NCI-H446 treated with DMSO at 0.1 percent for 48 hours (cell line): ENCODE data around the gene EBF3.

Source experiments
- DNase-seq: peaks from one replicate; lab custom pipeline; 2025; lab: John Stamatoyannopoulos, UW

The EBF3 gene

DNA sequence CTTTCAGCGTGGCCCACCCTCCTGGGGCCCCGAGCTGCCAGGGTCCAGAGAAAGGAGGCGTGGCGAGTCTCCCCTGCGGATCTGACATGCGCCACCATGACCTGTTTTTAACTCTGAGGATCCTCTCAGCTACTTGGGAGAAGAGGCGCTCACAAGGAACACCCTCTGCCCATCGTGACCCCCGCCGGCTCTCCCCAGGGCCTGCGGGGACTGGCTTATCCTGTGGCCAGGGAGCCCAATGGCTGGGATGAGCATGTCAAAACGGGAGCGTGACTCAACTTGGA, 93.7 kb downstream of the EBF3 start:
- DNase-seq = no peak

DNA sequence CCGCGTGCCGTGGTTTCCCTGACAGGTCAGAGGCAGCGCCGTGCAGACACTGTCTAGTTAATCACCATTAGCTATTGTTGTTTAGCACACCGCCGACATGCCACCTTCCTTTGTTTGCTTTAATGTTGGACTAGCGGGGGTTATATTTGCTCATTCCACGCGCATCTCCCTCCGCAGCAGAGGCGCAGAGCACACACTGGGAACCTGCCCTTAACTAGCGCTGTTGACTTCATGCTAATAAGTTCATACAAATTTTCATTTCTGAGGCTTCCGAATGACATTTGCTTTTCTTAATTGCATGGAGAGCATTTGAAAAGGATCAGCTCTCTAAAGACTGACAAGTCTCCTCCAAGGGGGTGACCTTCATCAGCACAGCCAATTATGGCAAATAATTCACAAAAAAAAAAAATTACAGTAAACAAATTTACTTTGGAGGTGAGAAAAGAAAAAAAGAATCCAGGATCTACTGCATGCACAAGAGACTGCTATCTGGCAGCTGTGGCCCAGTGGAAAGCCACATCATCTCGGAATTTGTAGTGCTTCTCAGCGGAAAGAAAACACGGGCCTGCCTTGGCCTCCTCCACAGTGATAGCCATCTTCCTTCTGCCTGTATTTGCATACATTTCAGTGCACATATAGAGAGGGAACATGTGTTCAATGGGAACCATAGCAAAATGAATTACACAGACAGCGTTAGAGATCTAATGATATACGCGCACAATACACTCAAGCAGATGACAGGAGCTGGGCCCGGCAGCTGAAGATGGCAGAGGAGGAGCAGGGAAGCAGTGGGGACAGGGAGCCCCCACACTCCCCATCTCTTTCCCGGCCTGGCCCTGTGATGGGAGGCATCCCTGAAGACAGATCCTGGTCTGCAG, 94.2 kb downstream of the EBF3 start:
- no peak for DNase-seq

DNA sequence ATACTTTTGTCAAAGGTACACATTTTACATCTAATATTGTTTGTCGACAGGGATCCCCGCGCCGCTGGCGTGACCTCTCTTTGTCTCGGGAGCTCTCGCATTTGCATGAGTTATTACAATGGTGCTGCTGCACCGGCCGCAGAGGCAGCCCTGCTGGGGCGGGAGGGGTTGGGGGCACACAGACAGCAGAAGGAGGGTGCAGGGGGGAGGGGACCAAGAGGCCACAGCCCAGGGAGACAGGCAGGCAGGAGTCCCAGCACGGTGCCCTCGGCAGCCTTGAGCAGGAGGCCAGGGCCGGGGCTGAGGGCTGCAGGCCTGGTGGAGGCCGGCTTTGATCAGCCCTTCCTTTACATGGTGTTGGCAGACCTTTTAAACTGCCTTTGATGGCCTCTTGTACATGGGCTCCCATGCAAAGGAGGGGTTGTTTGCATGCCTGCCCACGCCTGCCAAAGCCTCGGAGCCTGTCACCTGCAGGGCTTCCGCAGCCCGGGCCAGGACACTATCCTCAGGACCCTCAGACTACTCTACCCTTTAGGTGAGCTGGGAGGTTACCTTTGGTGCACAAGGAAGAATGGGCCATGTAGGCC, 95.5 kb downstream of the EBF3 start:
- DNase-seq = no peak

DNA sequence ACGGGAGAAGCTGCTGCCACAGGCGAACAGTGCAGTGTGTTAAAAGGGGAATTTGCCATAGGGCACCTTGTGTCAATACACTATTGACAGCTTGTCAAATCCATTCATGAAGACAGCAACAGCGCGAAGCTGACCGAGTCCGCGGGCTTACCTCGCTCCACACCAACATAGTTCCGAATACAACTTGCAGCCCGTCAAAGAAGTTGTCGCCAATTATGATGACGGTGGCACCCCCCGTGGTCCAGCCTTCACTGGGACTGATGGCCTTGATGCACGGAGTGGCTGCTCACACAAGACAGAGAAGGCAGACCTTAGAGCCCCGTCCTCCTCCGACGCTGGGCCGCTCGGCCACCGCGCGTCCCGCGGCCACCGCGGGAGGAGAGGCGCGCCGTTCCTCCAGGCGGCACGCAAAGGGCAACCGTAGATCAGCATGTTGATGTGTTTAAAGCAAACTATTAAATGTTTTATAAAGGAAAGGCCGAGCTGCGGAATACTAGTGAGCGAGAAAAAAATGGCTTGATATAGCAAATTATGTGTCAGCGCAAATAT, 96.4 kb downstream of the EBF3 start:
- no peak for DNase-seq

DNA sequence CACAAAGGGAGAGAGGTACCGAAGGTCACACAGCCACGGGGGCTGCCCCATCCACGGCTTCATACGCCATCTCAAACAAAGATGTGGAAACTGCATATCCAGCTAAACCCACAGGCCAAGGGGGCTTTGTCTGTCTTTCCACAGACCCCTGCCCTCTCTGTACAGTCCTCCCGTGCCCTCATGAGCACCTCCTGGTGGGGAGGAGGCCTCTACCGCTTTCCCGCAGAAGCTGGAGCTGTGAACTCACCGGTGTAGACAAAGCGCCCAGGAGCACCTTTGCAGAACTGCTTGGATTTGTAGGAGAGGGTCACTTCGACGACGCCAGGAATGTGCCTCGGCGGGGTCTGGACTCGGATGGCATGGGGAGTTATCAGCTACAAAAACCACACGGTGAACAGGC, 97.2 kb downstream of the EBF3 start:
- no peak for DNase-seq

DNA sequence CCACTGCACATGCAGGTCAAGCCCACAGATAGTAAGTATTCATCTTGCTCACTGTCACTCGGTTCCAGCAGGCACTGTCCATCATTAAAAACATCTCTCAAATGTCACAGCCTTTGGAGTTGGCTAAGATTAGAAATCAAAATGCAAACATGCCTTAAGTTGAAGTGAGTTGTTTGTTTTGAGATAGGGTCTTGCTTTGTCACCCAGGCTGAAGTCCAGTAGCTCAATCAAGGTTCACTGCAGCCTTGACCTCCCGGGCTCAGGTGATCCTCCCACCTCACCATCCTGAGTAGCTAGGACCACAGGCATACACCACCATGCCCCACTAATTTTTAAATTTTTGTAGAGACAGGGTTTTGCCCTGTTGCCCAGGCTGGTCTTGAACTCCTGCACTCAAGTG, 98.1 kb downstream of the EBF3 start:
- DNase-seq = no peak

DNA sequence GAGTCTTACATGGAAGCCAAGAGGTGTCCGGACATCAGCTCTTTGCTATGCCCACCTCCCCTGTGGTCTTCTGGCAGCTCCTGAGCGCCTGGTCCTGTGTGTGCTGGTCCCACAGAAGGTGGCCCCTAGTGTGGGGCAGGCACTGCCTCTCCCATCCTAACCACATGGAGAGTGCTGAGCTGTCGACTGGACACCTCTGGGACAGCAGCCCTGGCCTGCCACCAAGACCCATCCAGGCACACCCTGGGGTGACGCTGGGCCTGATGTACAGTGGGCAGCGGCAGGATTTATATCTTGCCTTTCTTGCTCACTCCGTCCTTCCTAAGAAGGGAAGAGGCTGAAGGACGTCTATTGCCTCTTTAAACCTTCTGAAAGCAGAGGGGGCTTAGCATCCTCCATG, 98.7 kb downstream of the EBF3 start:
- DNase-seq = no peak

DNA sequence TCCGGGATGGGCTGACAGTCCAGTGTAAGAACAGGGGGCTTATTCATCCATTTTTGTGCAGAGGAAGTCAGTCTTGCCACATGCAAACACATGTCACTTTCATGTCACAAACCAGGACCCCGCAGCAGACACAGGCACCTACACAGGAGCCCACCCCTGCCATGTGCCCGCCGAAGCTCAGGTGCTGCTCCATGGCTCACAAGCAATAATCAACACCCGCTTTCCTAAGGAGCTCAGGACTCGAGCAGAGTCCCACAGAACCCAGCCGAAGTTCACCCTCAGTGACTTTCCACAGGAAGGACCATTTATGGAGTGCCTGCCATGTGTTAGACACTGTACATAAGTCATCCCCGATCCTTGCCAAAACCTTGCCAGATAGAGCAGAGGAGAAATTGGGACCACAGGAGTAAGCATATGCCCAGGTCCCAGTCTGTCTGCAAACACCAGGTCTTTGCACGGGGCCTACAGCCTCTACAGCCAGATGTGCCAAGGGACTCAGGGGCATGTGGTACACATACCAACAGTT, 99.4 kb downstream of the EBF3 start:
- DNase-seq = no peak

DNA sequence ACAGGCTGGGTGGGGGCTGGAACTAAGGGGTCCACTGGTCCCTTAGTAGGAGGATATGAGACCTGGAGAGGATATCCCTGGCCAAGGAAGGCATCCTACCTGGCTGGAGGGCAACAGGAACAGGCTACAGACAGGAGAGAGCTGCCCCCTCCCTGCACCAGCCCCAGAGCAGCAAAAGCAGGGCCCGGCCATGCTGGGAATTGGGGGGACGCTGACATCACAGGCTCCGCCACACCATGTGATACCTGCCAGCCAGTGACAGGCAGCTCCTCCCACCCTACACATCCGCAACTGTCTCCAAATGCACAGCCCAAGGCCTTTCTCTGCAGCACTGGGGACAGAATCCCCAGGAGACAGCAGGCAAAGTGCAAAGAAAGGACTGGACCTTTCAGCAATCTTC, 100.0 kb downstream of the EBF3 start:
- no peak for DNase-seq

DNA sequence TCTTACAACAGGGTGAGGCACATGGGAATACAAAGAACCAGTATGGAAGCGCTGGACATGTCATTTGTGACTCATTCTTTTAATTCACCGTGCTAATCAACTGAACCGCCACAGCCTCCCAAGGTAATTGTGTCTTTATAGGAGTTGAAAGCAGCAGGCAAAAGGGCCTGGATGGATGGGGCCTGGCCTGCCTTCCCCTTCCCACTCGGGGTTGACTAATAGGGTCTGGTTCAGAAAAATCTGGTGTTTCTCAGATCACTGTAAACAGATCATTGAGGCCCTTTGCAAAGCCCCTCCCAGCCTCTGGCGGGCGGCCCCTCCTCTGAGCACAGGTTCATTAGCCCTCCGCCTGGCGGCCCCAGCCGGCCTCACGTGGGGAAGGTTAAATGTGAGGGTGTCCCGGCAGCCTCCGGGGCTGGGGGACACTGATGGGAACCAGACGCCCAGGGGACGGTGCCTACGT, 100.8 kb downstream of the EBF3 start:
- DNase-seq = no peak

DNA sequence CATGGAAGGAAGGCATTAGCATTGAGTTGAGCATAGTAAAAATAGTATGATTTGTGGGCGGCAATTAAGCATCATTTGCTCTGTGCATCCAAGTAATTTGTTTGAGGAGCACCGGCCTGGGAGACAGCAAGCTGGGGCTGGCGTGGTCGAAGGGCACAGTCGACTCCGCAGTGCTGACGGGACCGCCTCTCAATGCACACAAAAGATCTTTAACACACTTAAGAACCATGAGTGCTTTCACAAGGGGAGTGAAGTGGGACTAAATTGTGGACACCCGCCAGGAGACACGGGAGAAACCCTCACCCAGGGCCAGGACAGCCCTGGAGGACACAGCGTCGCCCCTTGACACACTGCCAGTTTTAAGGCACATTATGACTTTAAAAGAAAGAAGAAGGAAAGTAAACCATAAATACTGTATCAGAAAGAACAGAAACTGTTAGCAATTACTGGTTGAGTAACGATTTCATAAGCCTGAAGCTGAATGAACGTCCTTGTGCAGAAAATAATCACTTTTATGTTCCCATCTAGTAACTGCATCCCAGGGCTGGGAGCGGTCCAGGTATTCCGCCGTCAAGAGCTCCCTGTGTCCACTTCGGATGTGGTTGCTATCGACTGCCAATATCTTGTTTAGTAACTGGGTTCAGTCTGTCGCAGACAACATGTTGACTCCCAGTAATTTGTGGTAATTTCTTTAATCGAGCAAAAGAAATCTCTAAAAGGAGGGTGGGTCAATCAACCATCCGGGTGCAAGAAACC, 102.1 kb downstream of the EBF3 start:
- DNase-seq = no peak

DNA sequence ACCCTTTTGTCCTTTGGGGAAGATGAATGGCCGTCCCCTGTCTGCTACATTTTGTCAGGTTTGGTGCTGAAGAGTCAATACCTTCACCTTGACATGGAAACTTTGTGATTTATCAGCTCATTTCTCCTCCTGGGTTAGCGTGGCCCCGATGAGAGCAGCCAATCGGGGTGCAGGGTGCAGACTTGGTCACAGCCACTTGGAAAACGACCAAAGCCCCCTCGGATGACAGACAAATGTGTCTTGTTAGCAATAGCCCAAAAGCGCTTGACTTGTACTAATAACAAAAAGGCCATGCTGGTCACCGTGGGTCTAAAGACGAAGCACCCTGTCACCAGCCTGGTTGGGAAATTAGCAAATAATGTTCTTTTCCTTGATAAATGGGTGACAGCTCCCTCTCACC, 103.7 kb downstream of the EBF3 start:
- DNase-seq = no peak

DNA sequence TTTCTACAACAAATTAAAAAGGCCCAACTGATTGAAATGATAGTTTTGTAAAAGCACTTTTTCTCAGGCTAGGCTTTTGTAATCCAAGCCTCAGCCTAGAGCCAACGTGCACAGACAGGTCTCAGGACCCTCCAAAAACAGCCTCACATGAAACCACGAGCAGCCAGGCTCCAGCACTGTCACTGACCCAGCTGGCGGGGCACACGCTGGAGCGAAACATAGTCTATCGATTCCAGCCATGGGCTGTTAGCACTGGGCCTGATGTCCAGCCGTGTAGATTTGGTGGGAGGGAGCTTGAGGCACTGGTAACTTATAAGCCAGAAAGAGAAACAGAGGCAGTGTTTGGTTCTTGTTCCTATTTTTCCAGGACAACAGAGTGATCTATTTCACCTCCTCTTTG, 104.5 kb downstream of the EBF3 start:
- no peak for DNase-seq

DNA sequence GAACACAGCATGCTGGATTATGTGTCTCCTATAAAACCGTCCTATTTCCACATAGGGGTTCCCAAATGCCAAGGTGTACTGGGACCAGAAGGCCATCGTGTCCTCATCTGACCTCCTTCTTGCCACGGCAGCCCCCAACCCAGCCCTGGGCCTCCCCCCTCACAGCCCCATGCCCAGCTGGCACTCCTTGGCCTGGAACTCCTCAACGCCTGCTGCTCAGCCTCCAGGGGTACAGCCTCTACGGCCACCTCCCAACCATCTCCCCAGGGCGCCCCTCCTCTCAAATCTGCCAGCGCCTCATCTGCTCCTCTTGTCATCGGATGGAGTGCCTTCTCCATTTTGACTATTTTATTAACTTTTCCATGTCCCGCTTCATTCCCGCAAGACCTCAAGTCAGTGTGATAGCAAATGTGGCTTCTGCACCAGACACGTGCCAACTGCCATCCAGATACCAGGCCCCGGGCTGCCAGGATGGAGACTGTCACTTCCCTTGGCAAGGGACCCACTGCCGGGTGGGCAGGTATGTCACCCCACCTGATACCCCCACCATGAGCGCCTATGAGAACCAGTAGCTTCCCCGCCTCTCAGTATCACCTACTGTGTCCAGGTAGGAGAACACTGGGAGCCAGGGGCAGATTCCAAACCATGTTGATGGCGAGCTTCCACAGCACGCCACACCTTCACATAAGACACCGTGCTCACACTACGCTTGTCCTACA, 106.7 kb downstream of the EBF3 start:
- DNase-seq = no peak

DNA sequence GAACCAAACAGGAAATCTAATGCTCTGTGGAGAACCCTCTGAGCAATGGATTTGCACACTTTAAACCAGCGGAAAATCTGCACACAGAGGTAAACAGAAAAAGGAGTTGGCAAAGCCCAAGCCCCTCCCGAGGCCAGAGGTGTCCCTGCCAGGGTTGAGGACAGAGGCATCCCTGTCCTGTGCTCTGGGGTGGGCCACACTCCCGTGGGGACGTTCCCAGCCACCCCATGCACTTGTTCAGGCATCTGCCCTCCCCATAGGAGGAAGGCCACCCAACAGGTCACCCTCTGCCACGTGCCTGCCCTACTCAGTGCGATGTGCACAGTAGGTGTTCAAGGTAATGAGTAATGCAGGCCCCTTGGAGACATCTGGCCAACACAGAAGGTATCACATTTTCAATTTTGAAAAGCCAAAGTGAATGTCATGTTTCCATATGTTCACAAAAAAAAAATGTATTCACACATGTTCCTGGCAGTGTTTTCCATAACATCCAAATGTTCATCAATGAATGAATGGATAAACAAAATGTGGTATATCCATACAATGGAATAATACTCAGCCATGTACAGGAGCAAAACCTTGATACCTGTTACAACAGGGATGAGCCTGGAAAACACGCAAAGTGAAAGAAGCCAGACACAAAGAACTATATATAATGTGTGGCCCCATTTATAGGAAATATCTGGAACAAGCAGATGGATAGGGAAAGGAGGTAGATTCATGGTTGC, 108.1 kb downstream of the EBF3 start:
- no peak for DNase-seq

DNA sequence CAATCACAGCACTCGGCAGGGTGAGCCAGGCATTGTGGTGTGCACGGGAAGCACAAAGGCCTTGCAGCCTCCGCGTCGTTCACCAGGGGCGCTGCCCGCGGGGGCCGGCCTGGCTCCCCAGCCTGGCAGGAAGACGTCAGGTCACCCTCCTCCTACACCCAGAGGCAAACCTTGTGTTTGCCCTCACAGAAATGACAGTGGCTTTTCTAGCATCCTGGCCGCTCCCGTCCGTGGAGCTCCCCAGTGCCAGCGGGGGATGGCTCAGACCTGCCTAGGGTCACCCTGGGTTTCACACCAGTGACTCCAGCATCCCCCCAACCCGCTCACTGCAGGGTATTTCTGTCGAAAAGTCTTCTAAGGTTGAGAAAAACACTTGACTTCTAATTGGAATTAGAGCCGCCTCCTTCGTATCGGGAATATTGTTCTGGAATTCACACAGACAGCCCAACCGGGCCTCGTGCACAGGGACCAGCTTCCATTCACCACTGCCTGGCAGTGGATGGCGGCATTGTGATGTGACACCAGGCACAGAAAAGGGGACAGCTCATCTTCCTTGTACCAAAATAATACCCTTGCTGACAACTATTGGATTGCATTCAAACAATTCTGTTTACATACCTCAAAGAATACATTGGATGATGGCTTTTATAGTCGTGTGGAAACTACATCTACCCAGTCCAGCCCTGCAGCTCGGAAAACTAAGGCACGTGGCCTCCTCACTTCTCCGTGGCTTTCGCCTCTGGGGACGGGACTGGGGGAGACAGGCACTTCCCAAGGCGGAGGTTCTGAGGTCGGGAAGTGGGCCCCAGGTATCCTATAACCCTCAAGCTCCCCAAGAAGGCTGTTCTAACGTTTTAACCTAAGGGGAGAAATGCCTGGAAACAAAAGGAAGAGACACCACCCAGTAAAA, 109.0 kb downstream of the EBF3 start:
- no peak for DNase-seq

DNA sequence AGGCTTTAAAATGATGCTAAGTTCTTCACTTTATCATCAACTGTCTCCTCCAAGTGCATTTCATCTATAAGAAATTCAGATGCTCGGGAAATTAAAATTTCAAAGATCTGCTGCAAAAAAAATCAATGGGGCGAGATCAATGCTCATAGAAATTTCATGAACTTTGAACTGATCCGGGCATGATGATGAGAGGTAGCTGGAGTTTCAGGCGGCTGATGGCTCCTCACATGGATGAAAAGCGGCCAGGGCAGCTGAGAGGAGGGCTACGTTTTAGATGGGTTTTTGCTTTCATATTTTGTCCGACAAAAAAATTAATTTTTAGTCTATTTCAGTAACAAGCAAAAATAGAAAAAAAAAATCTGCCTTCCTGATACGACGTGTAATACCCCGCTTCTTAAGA, 109.9 kb downstream of the EBF3 start:
- DNase-seq = no peak

DNA sequence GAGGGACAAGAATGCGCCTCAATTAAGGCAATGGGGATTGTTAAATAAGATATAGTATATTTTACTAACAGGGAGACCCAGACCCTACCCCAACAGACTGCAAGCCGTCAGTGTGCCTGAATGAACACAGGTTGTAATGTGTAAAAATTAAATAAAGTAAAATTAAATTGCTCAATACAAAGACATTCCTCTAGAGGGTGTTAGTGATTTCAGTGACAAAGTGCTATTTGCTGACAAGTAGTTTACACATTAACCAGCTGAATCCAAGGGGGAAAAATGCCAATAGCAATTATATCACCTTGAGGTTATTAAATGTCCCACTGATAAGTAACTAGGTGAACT, 110.5 kb downstream of the EBF3 start:
- DNase-seq = no peak

DNA sequence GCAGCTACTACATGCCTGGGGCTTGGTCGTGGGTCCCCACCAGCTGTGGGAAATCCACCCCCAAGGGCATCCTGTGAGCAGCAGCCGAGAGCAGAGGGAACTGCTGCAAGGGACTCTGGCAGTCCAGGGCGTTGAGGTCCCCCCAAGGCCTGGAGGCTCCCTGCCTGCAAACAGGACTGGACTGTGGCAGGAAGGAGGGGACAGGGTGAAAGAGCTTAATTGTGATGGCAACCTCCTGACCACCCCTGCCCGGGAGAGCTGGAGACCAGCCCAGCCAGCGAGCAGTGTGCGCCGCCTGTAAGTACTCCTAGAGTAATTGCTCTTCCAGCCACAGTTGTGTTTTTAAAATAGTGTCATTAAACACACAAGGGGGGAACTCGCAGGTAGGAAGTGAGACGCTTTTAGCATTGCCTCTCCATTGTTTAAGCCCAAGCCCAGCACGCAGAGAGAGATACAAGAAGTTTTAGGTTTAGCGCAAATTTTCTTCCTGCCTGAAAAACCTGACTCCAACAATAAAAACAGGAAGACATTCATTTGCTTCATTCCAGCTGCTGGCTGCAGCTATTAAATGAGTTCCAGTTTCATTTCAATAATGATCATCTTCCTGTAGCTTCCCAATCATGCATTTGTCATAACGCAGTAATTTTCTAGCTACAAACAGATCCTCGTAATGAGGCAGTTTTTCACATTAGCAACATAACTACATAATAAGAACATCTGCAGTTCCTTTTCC, 111.1 kb downstream of the EBF3 start:
- DNase-seq = no peak
